ENCODE results near the gene ODF2L.

DNA sequence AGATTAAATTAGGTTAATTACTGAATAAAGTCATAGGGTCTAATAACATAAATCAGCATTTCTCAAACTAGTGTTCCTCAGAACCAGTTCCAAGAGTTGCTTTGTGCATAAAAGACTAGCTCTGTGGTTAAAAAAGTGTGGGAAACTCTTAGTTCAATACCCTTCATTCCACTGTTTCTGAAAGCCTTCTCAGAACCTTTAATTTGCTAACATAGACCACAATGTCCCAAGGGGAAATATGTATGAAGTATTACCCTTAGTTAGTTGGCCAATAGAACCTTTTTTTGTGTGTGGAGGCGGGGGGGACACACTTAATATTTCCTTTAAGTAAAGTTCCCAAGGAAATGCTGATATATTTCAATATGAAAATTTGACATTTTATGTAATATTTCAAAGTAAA lies 20.4 kb downstream of the ODF2L start:
- no peak for TF ChIP-seq POLR2A (IDR thresholded peaks at IDR 0.05)
- TF ChIP-seq, protein P1, sequence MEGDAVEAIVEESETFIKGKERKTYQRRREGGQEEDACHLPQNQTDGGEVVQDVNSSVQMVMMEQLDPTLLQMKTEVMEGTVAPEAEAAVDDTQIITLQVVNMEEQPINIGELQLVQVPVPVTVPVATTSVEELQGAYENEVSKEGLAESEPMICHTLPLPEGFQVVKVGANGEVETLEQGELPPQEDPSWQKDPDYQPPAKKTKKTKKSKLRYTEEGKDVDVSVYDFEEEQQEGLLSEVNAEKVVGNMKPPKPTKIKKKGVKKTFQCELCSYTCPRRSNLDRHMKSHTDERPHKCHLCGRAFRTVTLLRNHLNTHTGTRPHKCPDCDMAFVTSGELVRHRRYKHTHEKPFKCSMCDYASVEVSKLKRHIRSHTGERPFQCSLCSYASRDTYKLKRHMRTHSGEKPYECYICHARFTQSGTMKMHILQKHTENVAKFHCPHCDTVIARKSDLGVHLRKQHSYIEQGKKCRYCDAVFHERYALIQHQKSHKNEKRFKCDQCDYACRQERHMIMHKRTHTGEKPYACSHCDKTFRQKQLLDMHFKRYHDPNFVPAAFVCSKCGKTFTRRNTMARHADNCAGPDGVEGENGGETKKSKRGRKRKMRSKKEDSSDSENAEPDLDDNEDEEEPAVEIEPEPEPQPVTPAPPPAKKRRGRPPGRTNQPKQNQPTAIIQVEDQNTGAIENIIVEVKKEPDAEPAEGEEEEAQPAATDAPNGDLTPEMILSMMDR (IDR thresholded peaks at IDR 0.05) = no peak

All from adrenal gland (tissue), 5 donors.